Cerebellar nuclear complex (tissue), 1 donor: ENCODE data around the gene KATNIP.
"Not testable (repeated sequence)": the region's sequence is repeated elsewhere in the genome, so short reads cannot be mapped to it uniquely, and the experiment has no call there.

Experiments used
- DNase-seq, 2 experiments: peaks; one replicate each; lab custom pipeline; 2025; lab: John Stamatoyannopoulos, UW

Gene KATNIP

DNA sequence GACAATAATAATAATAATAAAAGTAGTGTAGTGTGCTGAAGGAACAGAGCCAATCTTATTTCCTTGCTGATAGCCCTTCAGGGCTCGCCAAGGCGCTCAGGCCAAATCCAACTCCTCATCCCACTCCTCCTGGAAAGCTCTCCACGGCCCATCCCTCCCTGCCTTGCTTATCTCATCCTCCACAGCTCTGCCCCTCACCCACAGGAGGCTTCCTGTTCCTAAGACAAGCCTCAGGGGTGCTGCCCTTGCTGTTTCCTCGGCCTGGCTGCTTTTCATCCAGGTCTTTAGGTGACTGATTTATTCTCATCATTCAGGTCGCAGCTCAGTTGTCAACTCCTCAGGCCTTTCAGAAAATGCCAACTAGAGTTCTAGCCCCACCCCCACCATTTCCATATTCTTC lies 11.4 kb upstream of the KATNIP start:
- no peak for DNase-seq

DNA sequence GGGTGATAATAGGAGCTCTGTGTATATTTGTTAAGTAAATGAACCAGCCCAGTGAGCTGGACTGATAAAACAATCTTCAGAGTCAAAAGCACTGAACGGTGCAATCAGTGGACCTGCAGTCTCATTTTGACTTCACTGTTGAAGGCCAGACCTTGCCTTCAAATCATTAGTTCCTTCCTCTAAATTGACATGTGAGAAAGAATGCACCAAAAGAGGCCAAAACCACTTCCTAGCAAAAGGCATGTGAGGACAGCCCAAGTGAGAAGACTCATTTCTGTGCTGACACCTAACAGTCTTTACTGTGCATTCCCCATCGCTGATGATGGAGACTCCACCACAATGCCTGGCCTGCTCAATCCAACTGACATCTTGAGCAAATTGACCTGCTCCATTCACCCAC lies 10.8 kb upstream of the KATNIP start:
- DNase-seq: no peak

- no peak for DNase-seq
Measured at GRCh38 chr16:27539636-27540035, 10.3 kb upstream of the KATNIP start.

DNA sequence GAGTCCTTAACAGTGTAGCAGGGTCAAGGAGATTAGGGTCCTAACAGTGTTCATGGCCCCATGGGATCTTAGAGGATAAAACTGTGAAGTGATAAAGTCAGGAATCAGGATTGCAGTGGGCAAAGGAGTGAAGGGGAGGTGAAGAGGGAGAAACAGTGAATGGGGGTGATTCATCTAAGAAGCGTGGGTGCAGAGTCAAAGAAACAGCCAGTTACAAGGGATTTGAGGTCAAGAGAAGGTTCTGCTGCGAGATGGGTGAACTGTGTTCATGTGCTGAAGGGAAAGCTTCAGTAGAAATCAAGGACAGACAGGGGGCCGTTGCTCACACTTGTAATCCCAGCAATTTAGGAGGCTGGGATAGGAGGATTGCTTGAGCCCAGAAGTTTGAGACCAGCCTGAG lies 6.1 kb upstream of the KATNIP start:
- DNase-seq: no peak

DNA sequence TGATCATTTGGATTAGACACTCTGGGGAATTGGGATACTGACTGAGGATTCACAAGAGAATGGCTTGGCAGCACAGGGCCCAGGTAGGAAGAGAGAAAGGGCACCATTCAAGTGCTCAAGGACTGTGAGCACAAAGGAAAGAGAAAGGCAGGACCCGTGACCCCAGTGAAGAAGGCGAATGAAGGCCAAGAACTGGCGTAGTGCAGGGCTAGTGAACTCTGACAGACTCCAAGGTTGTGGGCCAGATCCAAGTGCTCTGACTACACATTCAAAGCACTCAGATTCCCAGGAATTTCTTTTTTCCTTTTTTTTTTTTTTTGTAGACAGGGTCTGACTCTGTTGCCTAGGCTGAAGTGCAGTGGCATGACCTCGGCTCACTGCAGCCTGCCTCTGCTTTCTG lies 5.3 kb upstream of the KATNIP start:
- no peak for DNase-seq

DNA sequence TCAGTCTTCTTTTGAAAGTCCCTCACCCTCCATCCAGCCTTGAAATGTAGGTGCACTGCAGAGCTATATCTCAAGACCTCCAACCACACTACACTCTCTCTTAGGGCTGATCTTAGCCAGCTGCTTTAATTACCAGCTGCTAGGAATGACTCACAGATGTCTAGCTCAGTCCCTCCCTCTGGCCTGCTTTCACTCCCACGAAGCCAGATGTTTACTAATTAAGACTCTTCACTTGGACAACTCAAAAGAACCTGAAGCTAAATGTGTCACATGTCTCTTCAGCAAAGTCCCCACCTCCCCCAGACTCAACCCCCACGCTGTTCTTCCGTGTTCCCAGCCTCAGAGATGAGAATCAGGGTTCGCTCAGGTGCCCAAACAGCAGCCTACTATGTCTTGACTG lies 2.8 kb upstream of the KATNIP start:
- DNase-seq: no peak

DNA sequence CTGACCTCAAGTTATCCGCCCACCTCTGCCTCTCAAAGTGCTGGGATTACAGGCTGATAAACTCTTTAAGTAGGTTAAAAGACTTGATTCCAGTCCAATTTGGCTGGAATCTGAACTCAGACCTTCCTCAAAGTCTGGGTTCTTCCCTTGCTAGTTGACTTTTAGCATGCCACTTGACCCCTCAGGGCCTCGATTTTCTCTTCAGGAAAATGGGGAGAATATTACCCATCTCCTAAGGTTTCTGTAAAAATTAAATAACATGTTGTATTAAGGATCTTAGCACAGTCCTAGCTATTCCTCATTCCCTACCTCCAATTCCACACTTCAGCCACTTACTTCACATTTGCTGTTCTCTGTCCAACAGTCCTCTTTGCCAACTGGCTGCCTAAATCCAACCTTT lies 2.1 kb upstream of the KATNIP start:
- no peak for DNase-seq

DNA sequence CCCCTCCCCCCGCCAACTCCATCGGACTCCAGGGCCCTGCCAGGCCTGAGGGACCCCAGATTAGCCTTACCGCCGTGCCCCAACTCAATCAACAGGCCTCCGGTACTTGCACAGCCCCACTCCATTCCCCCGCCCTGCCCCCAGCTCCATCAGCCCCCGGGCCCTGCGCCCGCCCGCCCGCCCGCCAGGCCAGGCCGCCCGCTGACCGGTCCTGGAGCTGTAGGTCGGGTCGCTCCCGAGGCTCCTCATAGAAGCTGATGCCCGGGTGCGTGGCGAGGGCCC lies 539 bp upstream of the KATNIP start:
- DNase-seq: no peak

DNA sequence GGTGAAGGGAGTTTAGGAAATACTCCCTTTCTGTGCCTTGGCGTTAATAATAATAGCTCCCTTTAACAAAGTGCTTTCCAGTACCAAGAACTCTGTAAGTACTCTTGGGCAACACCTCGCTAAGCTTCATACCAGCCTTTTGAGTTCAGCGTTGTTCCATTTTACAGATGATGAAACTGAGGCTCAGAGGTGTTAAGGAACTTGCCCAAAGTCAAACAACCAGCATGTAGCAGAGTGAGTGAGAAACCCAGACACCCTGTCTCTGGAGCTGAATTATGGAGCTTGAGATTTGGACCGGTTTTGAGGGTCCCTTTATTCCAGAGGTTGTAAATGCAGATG lies 607 bp downstream of the KATNIP start:
- no peak for DNase-seq

DNA sequence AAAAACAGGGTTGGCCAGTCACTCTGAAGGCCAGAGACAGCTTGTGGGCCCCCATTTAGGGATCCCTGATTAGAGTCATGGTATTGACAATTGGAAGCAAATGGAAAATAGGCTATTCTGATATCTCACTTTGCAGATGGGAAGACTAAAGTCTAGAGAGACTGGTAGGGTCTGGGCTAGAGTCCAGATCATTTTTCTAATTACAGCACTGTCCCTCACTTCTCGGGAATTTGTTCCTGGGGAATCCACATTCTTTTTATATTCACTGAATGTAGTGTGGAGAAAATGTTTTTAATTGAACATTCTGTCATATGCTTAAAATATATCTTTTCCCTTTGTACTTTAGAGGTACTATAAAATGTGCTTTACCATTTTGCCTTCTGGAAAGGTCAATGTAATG lies 1.1 kb downstream of the KATNIP start:
- no peak for DNase-seq

DNA sequence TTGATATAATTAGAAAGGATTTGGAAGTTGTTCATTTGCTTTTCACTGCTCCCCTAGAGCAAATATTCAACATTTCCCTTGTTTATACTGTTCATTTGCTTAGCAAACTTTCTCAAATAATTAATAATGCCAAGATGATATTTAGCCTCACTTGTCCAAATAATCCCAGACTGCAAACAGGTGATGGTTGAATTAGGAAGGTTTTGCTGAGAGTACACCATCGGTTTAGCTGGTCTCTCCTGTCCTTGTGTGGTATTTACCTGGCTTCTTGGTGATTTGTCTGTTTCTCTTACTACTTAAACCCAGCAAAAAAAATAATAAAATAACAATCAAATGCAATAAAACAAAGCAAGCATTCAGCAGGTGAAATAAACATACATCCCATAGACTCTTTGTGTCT lies 6.5 kb downstream of the KATNIP start:
- no peak for DNase-seq

- DNase-seq: no peak
Measured at GRCh38 chr16:27558434-27558833, 8.5 kb downstream of the KATNIP start.

- no peak for DNase-seq
Measured at GRCh38 chr16:27558932-27559331, 9.0 kb downstream of the KATNIP start.

- DNase-seq: no peak
Measured at GRCh38 chr16:27561216-27561615, 11.3 kb downstream of the KATNIP start.

GRCh38 chr16:27564224-27564623 lies 14.3 kb downstream of the KATNIP start:
- DNase-seq: no peak

GRCh38 chr16:27566417-27566816 lies 16.5 kb downstream of the KATNIP start:
- DNase-seq: no peak

DNA sequence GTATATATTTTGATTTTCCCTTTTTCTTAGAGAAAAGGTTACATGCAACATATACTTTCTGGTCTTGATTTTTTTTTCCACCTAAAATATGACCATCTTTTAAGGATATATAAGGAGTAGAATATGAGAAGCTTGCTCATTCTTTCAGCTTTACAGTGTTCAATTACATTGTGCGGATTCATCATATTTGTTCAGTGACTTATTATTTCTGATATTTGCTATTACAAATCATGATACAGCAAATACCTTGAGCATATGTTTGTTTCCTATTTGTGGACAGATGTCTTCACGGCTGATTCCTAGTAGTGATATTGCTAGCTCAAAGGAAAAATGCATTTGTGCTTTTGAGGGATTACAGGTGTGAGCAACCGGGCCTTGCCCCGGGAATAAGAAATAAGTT lies 18.1 kb downstream of the KATNIP start:
- DNase-seq: no peak

- DNase-seq: not testable (repeated sequence)
Measured at GRCh38 chr16:27570986-27571385, 21.0 kb downstream of the KATNIP start.

DNA sequence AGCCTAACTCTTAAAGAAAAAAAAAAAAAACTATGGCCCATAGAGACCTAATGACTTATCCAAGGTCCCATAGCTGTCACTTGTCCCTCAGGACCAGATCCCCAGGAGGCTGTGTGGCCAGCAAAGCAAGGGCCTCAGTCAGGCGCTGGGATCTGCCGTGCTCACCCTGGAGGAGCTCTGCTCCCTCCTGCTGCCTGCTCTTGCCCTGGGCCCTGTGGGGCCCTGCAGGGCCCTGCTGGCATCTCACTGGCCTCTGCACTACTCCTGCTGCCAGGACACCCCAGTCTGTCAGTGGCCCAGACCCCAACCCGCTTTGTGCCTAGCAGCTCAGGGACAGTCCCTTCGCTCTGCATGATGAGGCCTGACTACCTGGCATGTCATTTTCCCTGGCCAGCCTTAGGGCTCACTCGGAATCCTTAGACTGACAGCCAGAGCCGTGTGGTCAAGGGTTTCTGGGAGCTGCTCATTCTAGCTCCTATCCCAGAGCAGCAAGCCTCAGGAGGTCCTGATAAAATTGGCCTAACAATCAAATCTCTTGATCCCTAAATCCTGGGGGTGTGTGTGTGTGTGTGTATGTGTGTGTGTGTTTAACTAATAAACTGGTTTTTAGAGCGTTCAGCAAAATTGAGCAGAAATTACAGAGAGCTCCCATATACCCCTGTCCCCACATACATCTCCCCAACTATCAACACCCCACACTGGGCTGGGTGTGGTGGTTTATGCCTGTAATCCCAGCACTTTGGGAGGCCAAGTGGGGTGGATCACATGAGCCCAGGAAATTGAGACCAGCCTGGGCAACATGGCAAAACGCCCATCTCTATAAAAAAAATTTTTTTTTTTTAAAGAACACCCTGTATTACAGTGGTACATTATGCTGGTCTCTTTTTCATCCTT lies 21.7 kb downstream of the KATNIP start:
- no peak for DNase-seq

DNA sequence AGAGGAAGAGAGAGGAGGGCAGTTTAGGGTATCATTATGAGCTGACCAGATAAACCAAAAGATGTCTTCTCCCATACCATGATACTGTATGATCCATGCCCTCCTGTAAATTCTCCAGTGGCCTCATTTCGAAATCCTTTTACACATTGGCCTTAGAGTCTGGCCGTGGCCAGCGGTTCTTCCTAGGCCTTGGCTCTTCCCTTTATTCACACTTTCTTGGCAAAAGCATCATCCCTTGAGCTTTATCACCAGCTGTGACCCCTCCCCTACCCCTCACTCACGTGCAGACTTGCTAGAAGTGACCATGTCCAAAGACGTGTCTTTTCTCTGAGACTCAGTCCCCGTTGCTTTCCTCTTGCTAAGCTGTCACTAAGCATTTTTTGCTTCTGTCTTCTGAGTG lies 22.8 kb downstream of the KATNIP start:
- DNase-seq: no peak

DNA sequence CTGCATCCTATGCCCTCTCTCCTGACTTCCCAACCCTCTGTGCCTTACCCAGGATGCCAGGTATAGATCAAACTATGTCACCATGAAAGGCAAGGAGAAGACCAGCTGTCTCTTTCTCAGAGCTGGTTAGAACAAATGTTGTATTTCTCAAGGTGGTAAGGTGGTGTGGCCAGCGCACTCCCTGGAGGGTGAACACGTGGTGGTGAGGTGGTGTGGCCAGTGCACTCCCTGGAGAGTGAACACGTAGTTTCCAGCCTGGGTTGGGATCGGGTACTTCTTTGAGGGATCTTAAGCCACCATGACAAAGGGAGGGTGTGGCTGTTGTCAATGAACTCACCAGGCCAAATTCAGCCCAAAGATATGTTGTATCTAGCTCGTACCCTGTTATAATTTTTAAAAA lies 26.8 kb downstream of the KATNIP start:
- DNase-seq: no peak

DNA sequence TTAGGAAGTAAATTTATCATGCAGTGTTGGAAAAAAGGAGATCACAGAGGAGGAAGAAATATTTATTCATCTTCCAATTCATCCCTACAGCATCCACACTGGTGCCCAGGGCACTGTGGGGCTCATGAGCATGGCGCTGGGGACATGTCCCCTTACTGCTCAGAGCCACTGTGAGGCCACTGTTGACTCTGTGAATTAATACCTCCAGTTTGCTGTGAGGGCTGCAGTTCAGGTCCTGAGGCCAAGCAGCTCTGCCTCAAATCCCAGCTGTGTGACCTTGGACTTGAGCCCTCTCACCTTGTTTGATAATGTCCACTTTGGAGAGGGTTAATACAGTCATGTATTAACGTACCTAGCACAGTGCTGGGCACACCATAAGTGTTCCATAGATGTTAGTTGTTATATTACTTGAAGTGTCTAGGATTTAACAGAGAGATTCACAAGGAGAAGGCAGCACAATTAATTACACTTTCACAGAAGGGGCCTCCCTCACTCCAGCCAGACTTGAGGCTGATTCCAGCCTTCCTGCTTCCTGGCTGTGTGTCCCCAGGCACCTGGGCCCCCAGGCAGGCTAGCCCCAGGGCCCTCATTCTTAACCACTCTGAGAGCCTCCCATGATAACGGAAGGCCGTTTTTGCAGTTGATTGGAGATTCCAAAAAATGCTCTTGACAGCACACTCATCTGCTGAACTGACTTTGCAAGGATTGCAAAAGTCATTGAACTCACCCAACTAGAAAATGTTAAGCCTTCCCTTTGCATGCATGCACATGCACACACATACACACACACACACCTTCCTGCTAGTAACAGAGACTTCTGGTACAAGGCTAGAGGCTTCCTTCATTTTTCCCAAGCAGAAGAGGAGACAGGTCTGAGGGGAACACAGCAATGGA lies 29.4 kb downstream of the KATNIP start:
- DNase-seq: no peak

DNA sequence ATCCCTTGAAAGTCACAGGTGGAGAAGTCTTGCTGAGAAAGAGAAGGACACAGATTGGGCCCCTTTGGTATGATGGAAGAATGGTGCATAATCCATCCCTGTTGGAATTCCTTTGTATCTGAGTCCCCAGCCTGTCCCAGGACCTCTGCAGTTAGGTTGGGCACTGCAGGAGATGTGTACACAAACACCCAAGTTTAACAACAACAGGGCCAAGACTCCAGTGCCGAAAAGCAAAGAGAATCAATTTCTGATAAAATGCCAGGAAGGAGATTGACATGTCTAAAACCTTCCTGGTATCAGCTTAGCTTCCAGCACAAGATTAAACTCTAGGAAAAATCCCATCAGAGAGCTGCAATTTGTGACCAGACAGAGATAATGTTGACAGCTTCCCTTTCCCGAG lies 32.9 kb downstream of the KATNIP start:
- DNase-seq: no peak

GRCh38 chr16:27583634-27584033 lies 33.7 kb downstream of the KATNIP start:
- no peak for DNase-seq
